ENCODE measurements around the gene CCDC33.

The CCDC33 gene

DNA sequence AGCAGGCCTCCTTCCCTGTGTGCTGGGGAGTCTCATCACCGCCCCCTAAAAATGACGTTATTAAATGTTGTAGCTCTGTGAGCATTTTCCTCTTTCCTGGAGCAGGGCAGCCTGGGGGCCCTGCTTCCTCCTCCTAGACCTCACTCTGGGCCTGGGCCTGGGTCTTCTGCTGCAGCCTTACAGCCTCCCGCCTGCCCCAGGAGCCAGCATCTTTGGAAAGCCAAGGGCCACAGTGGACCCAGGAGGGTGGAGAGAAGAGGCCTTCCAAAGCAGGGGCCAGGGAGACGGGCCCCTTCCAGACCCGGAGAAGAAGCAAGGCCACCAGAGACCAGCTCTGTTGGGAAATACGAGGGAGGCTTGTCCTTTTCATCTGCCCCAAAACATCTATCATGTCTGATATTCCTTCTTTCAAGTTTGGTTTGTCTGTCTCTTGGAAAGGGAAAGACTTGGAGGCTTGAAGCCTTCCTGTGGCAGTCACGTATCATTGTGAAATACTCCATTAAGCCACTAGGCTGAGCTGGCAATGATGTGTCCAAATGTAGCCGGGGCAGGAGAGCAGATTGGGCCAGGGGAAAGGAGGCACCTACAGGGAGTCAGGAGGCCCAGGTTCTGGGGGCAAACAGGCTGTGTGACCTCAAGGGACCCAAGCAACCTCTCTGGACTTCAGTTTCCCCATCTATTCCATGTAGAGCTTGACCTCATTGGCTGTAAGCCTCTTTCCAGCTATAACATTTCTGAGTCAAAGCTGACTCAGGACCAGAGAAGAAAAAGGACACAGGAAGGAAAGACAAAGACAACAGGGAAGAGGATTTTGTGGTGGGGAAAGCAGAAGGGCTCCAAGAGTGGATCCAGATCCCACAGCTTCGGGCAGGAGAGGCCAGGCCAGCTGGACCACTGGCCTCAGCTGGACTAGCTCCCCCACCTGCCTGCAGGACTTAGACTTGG is 100.2 kb downstream of the CCDC33 start:
- H3K36me3 ChIP-seq (ENCODE audit: control insufficient read depth, insufficient read depth, low read length), result no peaks in the 10 kb centered on the region

DNA sequence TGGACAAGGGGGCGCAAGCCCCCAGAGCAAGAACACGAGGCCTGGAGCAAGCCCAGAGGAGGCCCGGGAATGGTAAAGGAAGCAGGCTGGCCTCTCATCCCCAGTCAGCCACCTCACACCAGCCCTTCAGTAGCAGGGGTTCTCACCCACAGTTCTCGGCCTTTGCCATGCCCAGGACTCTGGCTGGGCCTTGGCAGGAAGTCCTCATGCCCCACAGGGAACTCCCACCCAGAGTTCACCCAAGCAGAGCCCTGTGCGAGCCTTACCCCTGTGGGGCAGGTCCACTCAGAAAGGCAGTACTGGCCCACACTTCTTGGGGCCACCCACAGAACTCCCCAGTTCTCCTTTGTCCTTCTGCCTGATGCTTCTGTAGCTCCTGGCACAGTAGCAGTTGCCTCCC is 101.0 kb downstream of the CCDC33 start:
- TF ChIP-seq, protein P1, sequence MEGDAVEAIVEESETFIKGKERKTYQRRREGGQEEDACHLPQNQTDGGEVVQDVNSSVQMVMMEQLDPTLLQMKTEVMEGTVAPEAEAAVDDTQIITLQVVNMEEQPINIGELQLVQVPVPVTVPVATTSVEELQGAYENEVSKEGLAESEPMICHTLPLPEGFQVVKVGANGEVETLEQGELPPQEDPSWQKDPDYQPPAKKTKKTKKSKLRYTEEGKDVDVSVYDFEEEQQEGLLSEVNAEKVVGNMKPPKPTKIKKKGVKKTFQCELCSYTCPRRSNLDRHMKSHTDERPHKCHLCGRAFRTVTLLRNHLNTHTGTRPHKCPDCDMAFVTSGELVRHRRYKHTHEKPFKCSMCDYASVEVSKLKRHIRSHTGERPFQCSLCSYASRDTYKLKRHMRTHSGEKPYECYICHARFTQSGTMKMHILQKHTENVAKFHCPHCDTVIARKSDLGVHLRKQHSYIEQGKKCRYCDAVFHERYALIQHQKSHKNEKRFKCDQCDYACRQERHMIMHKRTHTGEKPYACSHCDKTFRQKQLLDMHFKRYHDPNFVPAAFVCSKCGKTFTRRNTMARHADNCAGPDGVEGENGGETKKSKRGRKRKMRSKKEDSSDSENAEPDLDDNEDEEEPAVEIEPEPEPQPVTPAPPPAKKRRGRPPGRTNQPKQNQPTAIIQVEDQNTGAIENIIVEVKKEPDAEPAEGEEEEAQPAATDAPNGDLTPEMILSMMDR (IDR thresholded peaks at IDR 0.05), result no peak

More for the DNA sequence above, 100.2 kb downstream of the CCDC33 start:
- Histone ChIP-seq H3K27ac (no peak overlapping the region), H3K9me3 (ENCODE audit: control insufficient read depth, low read length) (no peaks in the 10 kb centered on the region), H3K9ac (no peak overlapping the region), H2AFZ (no peak overlapping the region), H3K4me3 (ENCODE audit: low read depth, low read length) (no peak overlapping the region), H3K27me3 (ENCODE audit: control insufficient read depth, insufficient read depth, low read length) (no peaks in the 10 kb centered on the region), H3K4me1 (no peaks in the 10 kb centered on the region), H3K79me2 (no peaks in the 10 kb centered on the region), H3K4me2 (ENCODE audit: low read length) (no peak overlapping the region)
- TF ChIP-seq, protein P1 (IDR thresholded peaks at IDR 0.05), result no peak

DNA sequence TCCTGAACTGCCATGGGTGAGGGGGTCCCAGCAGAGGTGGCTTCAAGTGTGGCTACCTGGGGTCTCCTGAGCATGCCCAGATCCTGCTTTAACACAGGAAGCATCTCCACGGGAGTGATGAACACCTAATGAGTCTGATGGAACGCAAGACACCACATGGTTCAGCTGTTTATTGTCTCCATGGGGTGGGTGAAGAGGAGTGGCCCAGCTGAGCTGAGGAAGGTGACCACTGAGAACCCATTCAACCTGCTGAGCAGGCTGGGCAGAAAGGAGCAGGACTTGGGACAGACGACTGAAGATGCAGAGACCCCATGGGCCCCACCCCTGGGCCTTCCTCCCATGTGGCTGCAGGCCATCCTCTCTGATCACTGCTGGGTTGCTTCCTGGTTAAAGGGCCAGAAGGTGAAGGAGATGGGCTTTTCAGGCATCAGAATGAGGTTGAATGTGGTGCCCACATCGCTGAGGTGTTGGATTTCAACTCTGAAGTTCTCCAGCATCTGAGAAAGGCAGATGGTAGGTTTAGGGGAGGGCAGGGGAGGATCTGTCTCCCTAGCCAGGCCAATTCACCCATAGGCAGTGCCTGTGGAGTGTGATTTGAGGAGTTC is 101.6 kb downstream of the CCDC33 start:
- Histone ChIP-seq H3K4me1 (no peaks in the 10 kb centered on the region), H3K36me3 (ENCODE audit: control insufficient read depth, insufficient read depth, low read length) (no peaks in the 10 kb centered on the region), H3K4me2 (ENCODE audit: low read length) (no peak overlapping the region), H3K79me2 (no peaks in the 10 kb centered on the region), H3K9ac (no peak overlapping the region), H3K9me3 (ENCODE audit: control insufficient read depth, low read length) (no peaks in the 10 kb centered on the region), H3K27ac (no peak overlapping the region), H3K4me3 (ENCODE audit: low read depth, low read length) (no peak overlapping the region), H3K27me3 (ENCODE audit: control insufficient read depth, insufficient read depth, low read length) (no peaks in the 10 kb centered on the region), H2AFZ (no peak overlapping the region)
- TF ChIP-seq, protein P1 (IDR thresholded peaks at IDR 0.05), result no peak

More for the DNA sequence above, 101.0 kb downstream of the CCDC33 start:
- Histone ChIP-seq H3K4me1 (no peaks in the 10 kb centered on the region), H3K4me3 (ENCODE audit: low read depth, low read length) (no peak overlapping the region), H3K9me3 (ENCODE audit: control insufficient read depth, low read length) (no peaks in the 10 kb centered on the region), H3K9ac (no peak overlapping the region), H2AFZ (no peak overlapping the region), H3K79me2 (no peaks in the 10 kb centered on the region), H3K36me3 (ENCODE audit: control insufficient read depth, insufficient read depth, low read length) (no peaks in the 10 kb centered on the region), H3K4me2 (ENCODE audit: low read length) (no peak overlapping the region), H3K27ac (no peak overlapping the region), H3K27me3 (ENCODE audit: control insufficient read depth, insufficient read depth, low read length) (no peaks in the 10 kb centered on the region)

DNA sequence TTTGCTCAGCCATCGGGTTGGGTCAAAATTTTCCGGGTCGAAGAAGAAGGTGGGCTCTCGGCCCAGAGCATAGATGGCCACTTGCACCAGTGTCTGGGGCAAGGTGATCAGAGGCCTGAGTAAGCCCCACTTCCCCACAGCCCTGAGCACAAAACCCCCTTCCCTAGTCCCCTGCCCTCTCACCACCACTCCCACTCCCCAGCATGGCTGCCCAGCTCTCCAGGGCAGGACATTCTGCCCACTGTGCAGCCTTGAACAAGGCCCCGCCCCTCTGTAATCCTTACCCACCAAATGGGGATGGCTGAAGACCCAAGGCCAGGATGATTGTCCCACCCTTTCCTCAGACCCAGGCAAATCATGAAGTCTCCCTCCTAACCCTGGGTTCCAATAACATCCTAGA is 102.5 kb downstream of the CCDC33 start:
- Histone ChIP-seq H3K79me2 (no peaks in the 10 kb centered on the region), H3K9ac (no peak overlapping the region), H3K27ac (no peak overlapping the region), H2AFZ (no peak overlapping the region), H3K4me2 (ENCODE audit: low read length) (no peak overlapping the region), H3K36me3 (ENCODE audit: control insufficient read depth, insufficient read depth, low read length) (no peaks in the 10 kb centered on the region), H3K27me3 (ENCODE audit: control insufficient read depth, insufficient read depth, low read length) (no peaks in the 10 kb centered on the region), H3K9me3 (ENCODE audit: control insufficient read depth, low read length) (no peaks in the 10 kb centered on the region), H3K4me3 (ENCODE audit: low read depth, low read length) (no peak overlapping the region), H3K4me1 (no peaks in the 10 kb centered on the region)
- TF ChIP-seq, protein P1 (IDR thresholded peaks at IDR 0.05), result no peak

All from parathyroid adenoma (tissue), 2 donors.